HG02885 (cell line): ENCODE results near the gene BOD1L1.

ENCODE experiments used
- ATAC-seq: cut with Tn5 transposase; IDR thresholded peaks from one replicate; pipeline ENCODE4 v1.9.1; 2021; ENCODE audit warnings: mild to moderate bottlenecking; ENCODE audit not compliant: unreplicated experiment, poor library complexity

Gene BOD1L1

GRCh38 chr4:13527981-13528820 is 99.3 kb downstream of the BOD1L1 start:
- ATAC-seq = peak; percentile 79

- peak; percentile 20 for ATAC-seq
Observed at GRCh38 chr4:13527192-13527980, 100.1 kb downstream of the BOD1L1 start.

GRCh38 chr4:13526658-13527057 is 100.9 kb downstream of the BOD1L1 start:
- ATAC-seq = no peak

- ATAC-seq = no peak
Observed at GRCh38 chr4:13525606-13526281, 101.8 kb downstream of the BOD1L1 start.

- no peak for ATAC-seq
Observed at GRCh38 chr4:13524504-13525243, 102.9 kb downstream of the BOD1L1 start.

GRCh38 chr4:13523591-13524503 is 103.7 kb downstream of the BOD1L1 start:
- ATAC-seq = no peak

GRCh38 chr4:13523105-13523477 is 104.4 kb downstream of the BOD1L1 start:
- no peak for ATAC-seq

GRCh38 chr4:13522282-13523104 is 105.0 kb downstream of the BOD1L1 start:
- no peak for ATAC-seq

GRCh38 chr4:13521047-13521446 is 106.5 kb downstream of the BOD1L1 start:
- no peak for ATAC-seq
